B cell (primary cell): ENCODE data around the gene COL25A1. TPM values are rescaled to one million over a fixed set of nuclear protein-coding genes. Genes with fewer than 3 reads are reported as not detected.

ENCODE experiments used
- ATAC-seq: fragments of 200-7000 bp; cut with Tn5 transposase; one replicate; pipeline ENCODE4 v1.10.0; 2021; ENCODE audit warnings: low read depth, mild to moderate bottlenecking, moderate number of reproducible peaks, moderate library complexity
- CTCF ChIA-PET: fragments of 350-600 bp; sonication (Branson Sonifier 250); formaldehyde crosslinking; loops from one replicate; lab custom pipeline; 2021; ENCODE audit warnings: antibody characterized with exemption, inconsistent platforms; lab: Charles Lee
- POLR2A ChIA-PET: fragments of 350-600 bp; sonication (Branson Sonifier 250); formaldehyde crosslinking; loops from one replicate; lab custom pipeline; 2021; ENCODE audit warnings: antibody characterized with exemption; lab: Charles Lee
- DNase-seq: peaks from one replicate; pipeline ENCODE4 v3.0.0; 2013
- H2AFZ ChIP-seq: 2 replicates; pipeline ENCODE4 v1.6.1; 2012; ENCODE audit warnings: mild to moderate bottlenecking, low read depth, low read length; ENCODE audit not compliant: insufficient read depth, poor library complexity, severe bottlenecking
- H3K27ac ChIP-seq, 2 donors: 1 replicate in 1 of 2; 2 replicates in 1 of 2; pipeline ENCODE4 v1.5.1; 2012 to 2013; ENCODE audit warnings: low read length in 2 of 2, mild to moderate bottlenecking in 2 of 2, moderate library complexity in 1 of 2
- H3K27me3 ChIP-seq, 4 experiments: fragments of 200-600 bp in 1 of 4; sonication (generic) in 1 of 4; replicated peaks in 1 of 4; 1 replicate in 2 of 4; 2 replicates in 2 of 4; pipeline versions ENCODE4 v1.6.1 to v1.7.0; 2013 to 2016; ENCODE audit warnings: low read length in 3 of 4, mild to moderate bottlenecking in 2 of 4, mixed read lengths in 1 of 4, moderate library complexity in 1 of 4; ENCODE audit not compliant: insufficient read depth in 4 of 4, control insufficient read depth in 3 of 4; ENCODE audit errors: control extremely low read depth in 1 of 4
- H3K36me3 ChIP-seq, 2 experiments: replicated peaks in 1 of 2; 1 replicate in 1 of 2; 2 replicates in 1 of 2; pipeline versions ENCODE4 v1.6.1 to v1.7.1; 2013; ENCODE audit warnings: low read length in 1 of 2; ENCODE audit not compliant: insufficient read depth in 2 of 2, control insufficient read depth in 1 of 2; ENCODE audit errors: control extremely low read depth in 1 of 2, extremely low read depth in 1 of 2
- H3K4me1 ChIP-seq, 2 donors: fragments of 200-600 bp in 1 of 2; sonication (generic) in 1 of 2; 1 replicate in 1 of 2; 2 replicates in 1 of 2; pipeline versions ENCODE4 v1.5.1 to v1.6.1; 2013 to 2017; ENCODE audit warnings: low read length in 2 of 2; ENCODE audit not compliant: control insufficient read depth in 2 of 2, insufficient read depth in 2 of 2
- H3K4me2 ChIP-seq: replicated peaks from 2 replicates; pipeline ENCODE3; 2012; ENCODE audit warnings: mild to moderate bottlenecking, low read depth, low read length; ENCODE audit not compliant: poor library complexity, severe bottlenecking
- H3K4me3 ChIP-seq, 5 experiments: fragments of 200-600 bp in 1 of 5; sonication (generic) in 1 of 5; 1 replicate in 3 of 5; 2 replicates in 2 of 5; pipeline versions ENCODE4 v1.5.1 to v1.7.0; 2011 to 2016; ENCODE audit warnings: low read length in 4 of 5, mild to moderate bottlenecking in 4 of 5, low read depth in 2 of 5, control low read depth in 1 of 5, moderate library complexity in 1 of 5; ENCODE audit not compliant: insufficient read depth in 1 of 5; ENCODE audit errors: control extremely low read depth in 1 of 5, extremely low read depth in 1 of 5
- H3K79me2 ChIP-seq: fragments of 200-600 bp; sonication (generic); one replicate; pipeline ENCODE4 v1.6.0; 2016; ENCODE audit warnings: low read length; ENCODE audit not compliant: control insufficient read depth, insufficient read depth
- H3K9ac ChIP-seq: fragments of 200-600 bp; sonication (generic); 2 replicates; pipeline ENCODE4 v1.6.1; 2017; ENCODE audit warnings: mild to moderate bottlenecking, low read length, moderate library complexity
- H3K9me3 ChIP-seq, 3 donors: one replicate each; pipeline versions ENCODE4 v1.6.1 to v1.7.1; 2013; ENCODE audit warnings: low read length in 2 of 3; ENCODE audit not compliant: control insufficient read depth in 2 of 3, insufficient read depth in 1 of 3; ENCODE audit errors: control extremely low read depth in 1 of 3
- H4K20me1 ChIP-seq: 2 replicates; pipeline ENCODE4 v1.6.0; 2012; ENCODE audit warnings: mild to moderate bottlenecking, low read length; ENCODE audit not compliant: insufficient read depth, control insufficient read depth, poor library complexity, severe bottlenecking
- H3K27ac Mint-ChIP-seq: one replicate; pipeline ENCODE4 v1.8.0; 2021; ENCODE audit warnings: mixed read lengths
- H3K27me3 Mint-ChIP-seq: one replicate; pipeline ENCODE4 v1.8.0; 2021; ENCODE audit warnings: mixed read lengths
- H3K4me1 Mint-ChIP-seq: one replicate; pipeline ENCODE4 v1.8.0; 2021; ENCODE audit warnings: mixed read lengths
- H3K4me3 Mint-ChIP-seq: one replicate; pipeline ENCODE4 v1.8.0; 2021; ENCODE audit warnings: mixed read lengths
- H3K9me3 Mint-ChIP-seq: one replicate; pipeline ENCODE4 v1.8.0; 2022; ENCODE audit warnings: mixed read lengths; ENCODE audit not compliant: insufficient read depth
- CTCF ChIP-seq: fragments of 200-600 bp; IDR thresholded peaks from one replicate; pipeline ENCODE4 v1.8.0; 2022; ENCODE audit warnings: antibody characterized with exemption, mild to moderate bottlenecking
- EZH2 ChIP-seq: IDR thresholded peaks from 2 replicates; pipeline ENCODE4 v1.6.1; 2012; ENCODE audit warnings: borderline replicate concordance, low read depth, mild to moderate bottlenecking, moderate library complexity, low read length; ENCODE audit not compliant: insufficient read depth, poor library complexity, severe bottlenecking
- WGBS: methylation state at CpG from one replicate; pipeline ENCODE4 v1.1.5; 2013; ENCODE audit warnings: missing lambda C conversion rate; ENCODE audit not compliant: insufficient coverage; 5-methylcytosine and 5-hydroxymethylcytosine counted together
- intact Hi-C: fragments of 100-400 bp; cut with micrococcal nuclease; formaldehyde crosslinking; loops from one replicate; pipeline ENCODE4 v1.10.0; 2022
- polyA plus RNA-seq: library from polyadenylated mRNA; depleted of rRNA; stranded (reverse); fragments of >200 nt; gene quantifications from 2 replicates; pipeline ENCODE4 v1.2.3, GENCODE V29; 2012
- total RNA-seq, 2 donors: library from RNA; stranded (reverse); fragments of 120-200 nt in 1 of 2; gene quantifications; 1 replicate in 1 of 2; 2 replicates in 1 of 2; pipeline versions ENCODE4 v1.2.3 to v1.2.4, GENCODE V29; 2013 to 2022

The COL25A1 gene
- total and polyA plus RNA-seq, 2 donors (not counting 1 experiment from before 2014, with no cell fraction given), result not detected

- H3K27ac ChIP-seq, result no peak overlapping the region
- no peak overlapping the region for H3K9ac ChIP-seq
- H3K4me2 ChIP-seq, result no peak overlapping the region
- no CpG with 5 or more reads among the region's 2 CpGs for WGBS
- H3K9me3 ChIP-seq, result no peaks in the 10 kb centered on the region
- H3K4me1 Mint-ChIP-seq, result no peaks in the 10 kb centered on the region
- H3K27ac Mint-ChIP-seq, result no peak overlapping the region
- no peak overlapping the region for H3K4me3 ChIP-seq
- CTCF ChIA-PET, result no interaction called here
- no peaks in the 10 kb centered on the region for H3K9me3 Mint-ChIP-seq
- no peaks in the 10 kb centered on the region for H3K4me1 ChIP-seq
- H3K79me2 ChIP-seq, result no peaks in the 10 kb centered on the region
- no peak for ATAC-seq
- no peak overlapping the region for H2AFZ ChIP-seq
- no peaks in the 10 kb centered on the region for H4K20me1 ChIP-seq
- POLR2A ChIA-PET, result no interaction called here
- intact Hi-C loops, result no loop called here
- DNase-seq, result no peak
- no peak for TF ChIP-seq CTCF
- TF ChIP-seq EZH2, result no peak
- H3K27me3 ChIP-seq, result no peaks in the 10 kb centered on the region
- H3K4me3 Mint-ChIP-seq, result no peak overlapping the region
- H3K36me3 ChIP-seq, result no peaks in the 10 kb centered on the region
- peaks cover 3% of the 10 kb centered on the region for H3K27me3 Mint-ChIP-seq
Measured at GRCh38 chr4:108946237-108946636, 356.2 kb downstream of the COL25A1 start.

DNA sequence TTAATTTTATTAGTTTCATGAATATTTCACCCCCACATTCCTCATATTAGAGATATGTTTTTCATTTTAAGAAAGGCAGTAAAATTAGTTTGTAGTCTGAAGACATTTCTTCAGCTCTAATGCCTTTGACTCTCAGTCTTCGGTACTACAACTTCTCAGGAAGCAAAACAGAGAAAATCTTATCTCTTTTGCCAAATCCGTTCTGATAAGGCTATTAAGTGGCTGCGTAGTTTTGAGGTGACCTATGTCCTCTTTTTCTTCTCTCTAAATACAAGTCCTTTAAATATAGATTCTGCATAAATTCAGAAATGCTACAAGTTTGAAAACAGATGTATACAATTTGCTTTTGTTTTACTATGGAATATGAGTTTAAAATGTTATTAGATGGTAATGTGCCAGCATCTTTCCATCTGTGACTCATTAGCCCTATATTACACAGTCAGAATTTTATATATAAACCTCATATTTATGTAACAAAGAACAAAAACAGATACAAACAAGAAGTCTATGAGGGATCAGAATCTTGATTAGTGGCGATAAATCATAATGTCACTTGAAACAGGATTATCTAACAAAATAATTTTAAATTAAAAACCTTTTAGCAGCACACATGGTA, 358.4 kb downstream of the COL25A1 start:
- Histone ChIP-seq H3K9me3 (no peaks in the 10 kb centered on the region), H3K79me2 (no peaks in the 10 kb centered on the region), H3K9ac (no peak overlapping the region), H3K36me3 (no peaks in the 10 kb centered on the region), H2AFZ (no peak overlapping the region), H3K4me3 (no peak overlapping the region), H3K4me1 (no peaks in the 10 kb centered on the region), H3K27ac (no peak overlapping the region), H4K20me1 (no peaks in the 10 kb centered on the region), H3K4me2 (no peak overlapping the region), H3K27me3 (no peaks in the 10 kb centered on the region)
- peaks cover 3% of the 10 kb centered on the region for H3K27me3 Mint-ChIP-seq
- no peak for DNase-seq
- POLR2A ChIA-PET, result no interaction called here
- CTCF ChIA-PET, result no interaction called here
- no peak overlapping the region for H3K27ac Mint-ChIP-seq
- H3K9me3 Mint-ChIP-seq, result no peaks in the 10 kb centered on the region
- H3K4me1 Mint-ChIP-seq, result no peaks in the 10 kb centered on the region
- intact Hi-C loops, result no loop called here
- WGBS, result no CpG with 5 or more reads among the region's 4 CpGs
- ATAC-seq, result no peak
- H3K4me3 Mint-ChIP-seq, result no peak overlapping the region
- TF ChIP-seq EZH2, result no peak
- no peak for TF ChIP-seq CTCF
